ENCODE data around the gene TLN1. TPM values are rescaled to one million over a fixed set of nuclear protein-coding genes. Genes with fewer than 3 reads are reported as not detected.
A peak's percentile ranks its signal among the peaks of the same experiment; 100 is the strongest.

The TLN1 gene
- total RNA-seq, 4 donors from 2014 or later: 126 to 179 (median 152) TPM

DNA sequence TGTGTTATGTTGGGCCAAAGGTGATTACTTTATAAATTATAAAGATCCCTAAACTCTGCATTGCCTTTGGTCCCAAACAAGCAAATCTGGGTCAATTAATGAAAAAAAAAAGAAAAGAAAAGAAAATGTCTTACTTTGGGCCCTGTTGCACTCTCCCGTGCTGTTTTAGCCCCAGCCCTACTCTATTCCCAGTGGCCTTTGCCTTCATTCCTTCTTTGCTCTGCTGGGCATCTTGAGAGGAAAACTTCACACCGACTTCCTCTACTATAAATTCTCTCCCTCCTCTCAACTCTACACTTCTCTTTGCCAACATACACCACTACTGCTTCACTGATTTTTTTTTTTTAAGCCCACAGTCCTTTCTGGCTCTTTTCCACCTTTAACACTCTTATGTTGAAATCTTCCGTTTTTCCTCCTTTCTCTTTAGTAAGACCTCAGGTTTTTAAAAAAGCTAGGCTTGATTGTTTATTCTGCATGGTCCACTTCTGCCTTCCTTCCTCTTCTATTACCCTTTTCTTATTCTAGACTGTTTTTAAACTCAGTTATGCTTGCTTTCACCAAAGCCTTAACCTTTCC, 26.6 kb upstream of the TLN1 start:
- Histone ChIP-seq H3K27ac (peak overlapping the region; percentile 41), H3K27me3 (no peaks in the 10 kb centered on the region), H3K4me1 (peaks cover 32% of the 10 kb centered on the region), H3K4me3 (no peak overlapping the region), H3K9me3 (no peaks in the 10 kb centered on the region), H3K36me3 (peaks cover 16% of the 10 kb centered on the region)
- WGBS: 45% methylated on average over 3 of the region's 3 CpGs
- DNase-seq (ENCODE audit: low spot score in 2 of 2): no peak
- no peak for TF ChIP-seq EP300 (IDR thresholded peaks at IDR 0.05)
- no peak for TF ChIP-seq POLR2A (IDR thresholded peaks at IDR 0.05)
- no peak for TF ChIP-seq POLR2AphosphoS5 (IDR thresholded peaks at IDR 0.05)
- TF ChIP-seq, protein P1, sequence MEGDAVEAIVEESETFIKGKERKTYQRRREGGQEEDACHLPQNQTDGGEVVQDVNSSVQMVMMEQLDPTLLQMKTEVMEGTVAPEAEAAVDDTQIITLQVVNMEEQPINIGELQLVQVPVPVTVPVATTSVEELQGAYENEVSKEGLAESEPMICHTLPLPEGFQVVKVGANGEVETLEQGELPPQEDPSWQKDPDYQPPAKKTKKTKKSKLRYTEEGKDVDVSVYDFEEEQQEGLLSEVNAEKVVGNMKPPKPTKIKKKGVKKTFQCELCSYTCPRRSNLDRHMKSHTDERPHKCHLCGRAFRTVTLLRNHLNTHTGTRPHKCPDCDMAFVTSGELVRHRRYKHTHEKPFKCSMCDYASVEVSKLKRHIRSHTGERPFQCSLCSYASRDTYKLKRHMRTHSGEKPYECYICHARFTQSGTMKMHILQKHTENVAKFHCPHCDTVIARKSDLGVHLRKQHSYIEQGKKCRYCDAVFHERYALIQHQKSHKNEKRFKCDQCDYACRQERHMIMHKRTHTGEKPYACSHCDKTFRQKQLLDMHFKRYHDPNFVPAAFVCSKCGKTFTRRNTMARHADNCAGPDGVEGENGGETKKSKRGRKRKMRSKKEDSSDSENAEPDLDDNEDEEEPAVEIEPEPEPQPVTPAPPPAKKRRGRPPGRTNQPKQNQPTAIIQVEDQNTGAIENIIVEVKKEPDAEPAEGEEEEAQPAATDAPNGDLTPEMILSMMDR (IDR thresholded peaks at IDR 0.05): no peak

DNA sequence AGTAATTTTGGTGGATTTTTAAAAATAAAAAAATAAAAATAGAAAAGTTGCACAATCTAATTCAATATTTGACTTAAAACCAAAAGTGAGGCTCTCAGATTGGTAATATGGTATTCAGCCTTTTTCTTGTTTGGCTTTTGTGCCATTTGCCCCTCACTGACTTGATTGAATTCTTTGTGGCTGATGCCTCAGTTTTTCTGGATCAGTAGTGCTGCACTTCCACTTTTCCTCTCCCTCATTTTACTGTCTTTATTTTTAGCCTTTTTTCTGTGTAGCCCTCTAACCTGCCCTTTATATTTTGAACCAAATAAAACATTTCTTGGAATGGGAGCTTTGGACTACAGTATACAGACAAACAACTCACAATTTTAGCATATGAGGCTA, 25.9 kb upstream of the TLN1 start:
- peak overlapping the region; percentile 48 for H3K4me3 ChIP-seq
- H3K9me3 ChIP-seq: no peaks in the 10 kb centered on the region
- H3K27me3 ChIP-seq: no peaks in the 10 kb centered on the region
- H3K27ac ChIP-seq: peak overlapping the region; percentile 41
- H3K36me3 ChIP-seq: peaks cover 22% of the 10 kb centered on the region
- peaks cover 32% of the 10 kb centered on the region for H3K4me1 ChIP-seq
- DNase-seq (ENCODE audit: low spot score in 2 of 2): no peak
- no peak for TF ChIP-seq POLR2AphosphoS5 (IDR thresholded peaks at IDR 0.05)
- TF ChIP-seq, protein P1 (IDR thresholded peaks at IDR 0.05): no peak
- no peak for TF ChIP-seq EP300 (IDR thresholded peaks at IDR 0.05)
- TF ChIP-seq POLR2A (IDR thresholded peaks at IDR 0.05): no peak

DNA sequence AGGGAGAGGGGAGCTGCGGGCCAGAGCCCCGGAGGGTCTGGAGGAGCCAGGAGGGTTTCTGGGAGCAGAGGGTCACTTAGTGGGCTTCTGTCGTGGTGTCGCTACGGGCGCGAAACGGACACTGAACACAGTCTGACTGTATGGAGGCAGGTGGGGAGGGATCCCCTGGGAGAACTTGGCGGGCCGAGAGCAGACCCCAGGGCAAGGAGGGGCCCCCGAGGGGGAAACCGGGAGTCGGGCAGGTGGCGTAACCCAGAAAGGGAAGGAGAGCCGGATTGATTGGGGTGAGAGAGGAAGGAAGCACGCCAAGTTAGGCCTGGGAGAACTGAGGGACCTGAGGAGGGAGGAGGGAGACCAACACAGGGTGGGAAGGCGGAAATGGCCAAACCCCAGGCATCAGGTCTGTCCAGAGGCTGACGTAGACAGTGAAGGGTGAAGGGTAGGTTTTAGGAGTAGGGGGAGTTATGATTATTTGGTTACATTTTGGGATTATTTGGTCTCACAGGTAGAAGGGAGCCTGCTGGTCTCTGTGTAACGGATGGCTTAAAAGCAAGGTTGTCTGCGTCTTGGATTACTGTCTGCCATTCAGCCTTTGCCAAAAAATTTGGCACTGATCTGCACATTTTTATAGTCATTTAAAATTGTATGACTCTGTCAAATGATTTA, 25.4 kb upstream of the TLN1 start:
- 3% methylated on average over 18 of the region's 20 CpGs for WGBS
- Histone ChIP-seq H3K27ac (peak overlapping the region; percentile 70), H3K9me3 (no peaks in the 10 kb centered on the region), H3K36me3 (peaks cover 28% of the 10 kb centered on the region), H3K4me1 (peaks cover 32% of the 10 kb centered on the region), H3K4me3 (peak overlapping the region; percentile 48), H3K27me3 (no peaks in the 10 kb centered on the region)
- TF ChIP-seq, protein P1 (IDR thresholded peaks at IDR 0.05): no peak
- TF ChIP-seq POLR2A (IDR thresholded peaks at IDR 0.05) (no peak), POLR2AphosphoS5 (IDR thresholded peaks at IDR 0.05) (no peak), EP300 (IDR thresholded peaks at IDR 0.05) (no peak)
- peak in 1 of 2 donors; percentile 77 for DNase-seq (ENCODE audit: low spot score in 2 of 2)

DNA sequence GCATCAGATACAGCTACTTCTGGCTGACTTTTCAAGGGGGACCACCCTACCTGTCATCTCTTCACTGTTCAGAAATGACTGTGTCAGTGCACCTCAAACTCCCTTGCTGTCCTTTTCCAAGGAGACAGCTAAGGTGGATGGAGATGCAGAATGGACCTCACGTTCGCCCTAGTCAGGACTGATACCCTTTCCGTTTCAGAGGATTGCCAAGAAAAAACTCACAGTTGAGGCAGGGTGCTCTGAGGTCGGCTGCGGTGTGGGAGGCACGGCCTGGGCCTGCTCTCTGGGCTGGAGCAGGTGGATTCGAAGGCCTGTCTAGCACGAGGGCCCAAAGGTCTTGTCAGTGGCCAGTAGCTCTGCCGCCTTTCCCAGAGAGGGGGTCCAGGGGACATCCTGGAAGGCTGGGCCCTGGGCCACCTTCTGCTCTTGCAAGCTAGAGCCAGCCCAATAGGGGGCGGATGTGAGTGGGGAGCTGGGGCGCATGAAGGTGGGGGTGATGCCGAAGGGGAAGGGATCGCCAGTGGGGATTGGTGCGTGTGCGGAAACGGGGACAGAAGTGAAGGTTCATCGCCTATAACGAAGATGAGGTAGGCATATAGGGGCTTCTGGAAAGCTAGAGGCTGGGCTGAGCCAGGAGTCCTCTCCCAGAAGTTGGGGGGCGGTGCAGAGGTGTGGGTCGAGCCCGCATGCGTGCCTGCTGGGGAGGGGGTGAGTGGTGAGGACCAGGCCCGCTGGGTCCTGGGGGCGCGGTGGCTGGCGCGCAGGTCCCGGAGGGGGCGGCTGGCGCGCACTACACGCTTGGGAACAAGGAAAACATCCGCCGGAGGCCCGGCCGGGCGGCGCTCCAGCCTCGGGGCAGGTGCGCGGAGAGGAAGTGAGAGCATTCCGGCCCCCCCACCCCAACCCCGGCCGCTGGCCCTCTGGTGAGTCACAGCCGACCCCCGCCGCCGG, 24.6 kb upstream of the TLN1 start:
- Histone ChIP-seq H3K36me3 (peaks cover 36% of the 10 kb centered on the region), H3K9me3 (no peaks in the 10 kb centered on the region), H3K4me1 (peaks cover 32% of the 10 kb centered on the region), H3K27me3 (no peaks in the 10 kb centered on the region), H3K4me3 (peak overlapping the region; percentile 48), H3K27ac (peak overlapping the region; percentile 70)
- DNase-seq (ENCODE audit: low spot score in 2 of 2): peak; percentile 77 to 79
- TF ChIP-seq, protein P1 (IDR thresholded peaks at IDR 0.05): peak; percentile 12 to 55
- no peak for TF ChIP-seq POLR2A (IDR thresholded peaks at IDR 0.05)
- 39% methylated on average over 17 of the region's 48 CpGs for WGBS

- no peak for TF ChIP-seq POLR2A (IDR thresholded peaks at IDR 0.05)
- TF ChIP-seq EP300 (IDR thresholded peaks at IDR 0.05): no peak
- TF ChIP-seq, protein P1 (IDR thresholded peaks at IDR 0.05): no peak
- TF ChIP-seq POLR2AphosphoS5 (IDR thresholded peaks at IDR 0.05): no peak
- Histone ChIP-seq H3K27me3 (no peaks in the 10 kb centered on the region), H3K4me1 (peaks cover 36% of the 10 kb centered on the region), H3K4me3 (no peak overlapping the region), H3K27ac (no peak overlapping the region), H3K9me3 (no peaks in the 10 kb centered on the region), H3K36me3 (peaks cover 45% of the 10 kb centered on the region)
- 93% methylated on average over 4 of the region's 4 CpGs for WGBS
- peak in 1 of 2 donors; percentile 4 for DNase-seq (ENCODE audit: low spot score in 2 of 2)
Measured at GRCh38 chr9:35755071-35755470, 23.1 kb upstream of the TLN1 start.

All from suprapubic skin (tissue), 4 donors.